T-helper 17 cell (primary cell): ENCODE data around the gene SNRPA. TPM values are rescaled to one million over a fixed set of nuclear protein-coding genes. Genes with fewer than 3 reads are reported as not detected.

Source experiments
- ATAC-seq: fragments of 150-1000 bp; cut with Tn5 transposase; 2 replicates; pipeline ENCODE4 v1.10.0; 2021; ENCODE audit warnings: mild to moderate bottlenecking, moderate library complexity
- DNase-seq, 3 donors: peaks; one replicate each; pipeline versions ENCODE4 v3.0.0 to v3.0.0-alpha.2; 2020 to 2021
- H3K9me3 ChIP-seq: one replicate; pipeline ENCODE4 v1.7.0; 2013; ENCODE audit warnings: low read length, mild to moderate bottlenecking; ENCODE audit not compliant: control insufficient read depth, poor library complexity, severe bottlenecking
- H3K27ac Mint-ChIP-seq: one replicate; pipeline ENCODE4 v1.8.0; 2022; ENCODE audit warnings: mild to moderate bottlenecking, moderate library complexity, mixed read lengths
- H3K27me3 Mint-ChIP-seq: one replicate; pipeline ENCODE4 v1.8.0; 2022; ENCODE audit warnings: mixed read lengths
- H3K36me3 Mint-ChIP-seq: one replicate; pipeline ENCODE4 v1.8.0; 2022; ENCODE audit warnings: low read depth, mixed read lengths
- H3K4me1 Mint-ChIP-seq: one replicate; pipeline ENCODE4 v1.8.0; 2022; ENCODE audit warnings: mild to moderate bottlenecking, mixed read lengths
- H3K4me3 Mint-ChIP-seq: one replicate; pipeline ENCODE4 v1.8.0; 2022; ENCODE audit warnings: mild to moderate bottlenecking, moderate library complexity, mixed read lengths
- total RNA-seq, 4 donors: library from RNA in 2 of 4; stranded (reverse) in 2 of 4; gene quantifications; one replicate each; pipeline ENCODE4 v1.2.3 and lab custom pipeline; 2022 to 2026

The SNRPA gene
- total RNA-seq, 2 donors from 2014 or later, result 67.3 to 81.8 TPM

DNA sequence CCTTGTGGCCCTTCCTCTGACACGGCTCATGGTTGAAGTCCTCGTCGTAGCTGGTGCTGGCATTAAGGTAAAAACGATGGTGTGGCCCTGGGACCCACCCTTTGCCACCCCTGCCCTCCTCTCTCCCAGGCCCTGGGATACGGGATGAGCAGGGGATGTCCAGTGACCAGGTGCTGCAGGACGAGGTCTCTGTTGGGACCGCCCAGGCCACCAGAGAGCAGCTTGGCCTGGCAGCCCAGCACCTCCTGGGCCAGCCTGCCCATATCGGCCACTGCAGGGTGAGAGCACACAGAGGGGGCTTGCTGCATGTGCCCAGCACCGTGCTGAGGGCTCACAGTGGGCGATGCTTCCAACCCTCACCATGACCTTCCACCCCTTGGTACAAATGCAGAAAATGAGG, 7.1 kb upstream of the SNRPA start:
- no peak for ATAC-seq
- Mint-ChIP-seq H3K4me1 (peaks cover 4% of the 10 kb centered on the region), H3K4me3 (no peak overlapping the region), H3K27ac (no peak overlapping the region), H3K36me3 (no peaks in the 10 kb centered on the region), H3K27me3 (no peaks in the 10 kb centered on the region)
- DNase-seq, result no peak
- H3K9me3 ChIP-seq, result no peaks in the 10 kb centered on the region

DNA sequence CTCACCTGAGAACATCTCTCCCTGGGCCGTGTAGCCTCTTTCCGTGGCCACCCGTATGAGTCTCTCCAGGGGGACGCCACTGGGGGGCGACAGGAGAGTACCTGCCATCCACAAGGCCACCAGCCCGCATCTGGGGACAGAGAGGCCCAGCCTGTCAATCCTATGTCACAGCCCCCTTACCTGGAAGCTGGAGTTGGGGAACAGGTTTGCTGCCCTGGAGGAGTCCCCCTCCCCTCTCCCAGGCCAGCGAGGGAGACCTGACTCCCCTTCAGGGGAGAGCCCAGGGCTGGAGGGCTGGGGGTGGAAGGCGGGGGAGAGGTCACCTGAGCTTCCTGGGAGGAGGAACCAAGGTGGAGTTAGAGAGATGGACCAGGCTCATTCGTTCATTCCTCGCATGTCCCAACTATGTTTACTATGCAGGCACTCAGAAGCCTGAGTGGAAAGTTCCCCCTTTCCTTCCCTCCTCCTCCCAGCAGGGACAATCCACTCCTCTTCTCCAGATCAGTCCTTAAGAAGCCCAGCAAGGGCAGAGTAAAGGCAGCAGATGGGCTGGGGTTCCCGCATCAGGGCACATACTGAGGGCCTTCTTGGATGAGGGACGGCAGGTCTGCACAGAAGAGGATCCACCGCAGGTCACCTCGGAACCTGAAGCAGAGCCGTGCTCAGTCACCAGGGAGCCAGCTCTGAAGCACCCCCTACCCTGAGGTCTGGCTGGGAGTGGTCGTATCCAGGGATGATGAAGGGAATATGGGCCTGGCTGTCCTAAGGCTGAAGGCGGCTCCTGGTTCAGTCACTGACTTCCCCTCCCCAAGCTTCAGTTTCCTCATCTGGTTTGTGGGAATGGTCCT, 6.2 kb upstream of the SNRPA start:
- H3K36me3 Mint-ChIP-seq, result no peaks in the 10 kb centered on the region
- H3K27me3 Mint-ChIP-seq, result no peaks in the 10 kb centered on the region
- ATAC-seq (no peak), DNase-seq (no peak)
- H3K4me3 Mint-ChIP-seq, result no peak overlapping the region
- H3K27ac Mint-ChIP-seq, result no peak overlapping the region
- H3K4me1 Mint-ChIP-seq, result peaks cover 9% of the 10 kb centered on the region
- no peaks in the 10 kb centered on the region for H3K9me3 ChIP-seq

DNA sequence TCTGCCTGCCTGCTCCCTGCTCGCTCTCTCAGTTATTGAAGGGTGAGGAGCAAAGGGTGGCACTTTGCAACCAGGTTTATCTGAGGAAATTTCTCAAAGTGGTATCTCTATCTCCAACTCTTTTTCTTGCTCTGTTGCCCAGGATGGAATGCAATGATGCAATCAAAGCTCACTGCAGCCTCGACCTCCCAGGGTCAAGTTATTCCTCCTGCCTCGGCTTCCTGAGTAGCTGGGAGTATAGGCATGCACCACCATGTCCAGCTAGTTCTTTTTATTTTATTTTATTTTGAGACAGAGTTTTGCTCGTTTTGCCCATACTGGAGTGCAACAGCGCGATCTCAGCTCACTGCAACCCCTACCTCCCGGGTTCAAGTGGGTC, 5.6 kb upstream of the SNRPA start:
- DNase-seq (no peak), ATAC-seq (no peak)
- Mint-ChIP-seq H3K27me3 (no peaks in the 10 kb centered on the region), H3K27ac (no peak overlapping the region), H3K4me1 (peaks cover 14% of the 10 kb centered on the region), H3K36me3 (no peaks in the 10 kb centered on the region), H3K4me3 (no peak overlapping the region)
- H3K9me3 ChIP-seq, result no peaks in the 10 kb centered on the region

GRCh38 chr19:40747536-40747935, 3.5 kb upstream of the SNRPA start:
- peak overlapping the region; percentile 47 for H3K27ac Mint-ChIP-seq
- no peak for DNase-seq
- H3K4me3 Mint-ChIP-seq, result no peak overlapping the region

GRCh38 chr19:40750058-40750873, 737 bp upstream of the SNRPA start, which contains the start of gene ACTMAP:
Gene ACTMAP (minus strand): TSS chr19:40750477. CDS start chr19:40749803, 674 bp downstream.
- H3K4me1 Mint-ChIP-seq, result peaks cover 40% of the 10 kb centered on the region

More at GRCh38 chr19:40747536-40747935, 3.5 kb upstream of the SNRPA start:
- no peak for ATAC-seq
- peaks cover 28% of the 10 kb centered on the region for H3K4me1 Mint-ChIP-seq
- H3K27me3 Mint-ChIP-seq, result no peaks in the 10 kb centered on the region
- H3K9me3 ChIP-seq, result no peaks in the 10 kb centered on the region
- peaks cover 3% of the 10 kb centered on the region for H3K36me3 Mint-ChIP-seq

GRCh38 chr19:40752257-40752781, 1.3 kb downstream of the SNRPA start:
- Mint-ChIP-seq H3K36me3 (peaks cover 11% of the 10 kb centered on the region), H3K27me3 (no peaks in the 10 kb centered on the region), H3K4me3 (peak overlapping the region; percentile 99), H3K4me1 (peaks cover 53% of the 10 kb centered on the region), H3K27ac (peak overlapping the region; percentile 99)
- ATAC-seq (no peak), DNase-seq (no peak)
- H3K9me3 ChIP-seq, result no peaks in the 10 kb centered on the region

More at GRCh38 chr19:40750058-40750873, 737 bp upstream of the SNRPA start, which contains the start of gene ACTMAP:
- peak within 1 kb of the TSS; percentile 99 for H3K27ac Mint-ChIP-seq
- DNase-seq (peak; percentile 94 to 99 (median 96)), ATAC-seq (peak; percentile 91)
- no peaks in the 10 kb centered on the region for H3K27me3 Mint-ChIP-seq
- peaks cover 4% of the 10 kb centered on the region for H3K36me3 Mint-ChIP-seq
- H3K9me3 ChIP-seq, result no peaks in the 10 kb centered on the region
- H3K4me3 Mint-ChIP-seq, result peak within 1 kb of the TSS; percentile 99

DNA sequence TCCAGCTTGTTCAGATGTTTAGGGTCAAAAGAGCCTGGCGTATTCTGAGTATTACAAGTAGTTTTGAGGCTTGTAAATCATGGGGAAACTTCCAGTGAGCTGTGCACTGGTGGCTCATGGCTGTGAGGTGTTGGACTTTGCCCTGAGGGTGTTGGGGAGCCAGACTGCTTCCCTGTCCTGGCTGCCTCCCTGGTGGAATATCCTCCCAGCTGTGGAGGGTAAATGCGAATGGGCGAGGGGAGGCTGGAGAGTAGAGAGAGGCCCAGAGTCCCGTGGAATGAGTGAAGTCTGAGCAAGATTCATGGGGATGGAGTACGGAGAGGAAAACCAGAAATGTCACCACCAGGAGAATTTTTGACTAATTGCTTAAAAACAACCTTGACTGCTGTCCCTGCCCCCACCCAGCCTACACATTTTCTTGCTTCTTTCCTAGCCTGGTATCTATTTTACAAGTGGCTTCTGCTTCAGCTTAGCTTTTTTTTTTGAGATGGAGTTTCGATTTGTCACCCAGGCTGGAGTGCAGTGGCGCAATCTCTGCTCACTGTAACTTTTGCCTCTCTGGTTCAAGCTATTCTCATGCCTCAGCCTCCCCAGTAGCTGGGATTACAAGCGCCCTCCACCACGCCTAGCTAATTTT, 3.7 kb downstream of the SNRPA start:
- Mint-ChIP-seq H3K27ac (peak overlapping the region; percentile 86), H3K4me3 (peak overlapping the region; percentile 84), H3K27me3 (no peaks in the 10 kb centered on the region), H3K4me1 (peaks cover 50% of the 10 kb centered on the region), H3K36me3 (peaks cover 12% of the 10 kb centered on the region)
- H3K9me3 ChIP-seq, result no peaks in the 10 kb centered on the region
- no peak for DNase-seq
- no peak for ATAC-seq

DNA sequence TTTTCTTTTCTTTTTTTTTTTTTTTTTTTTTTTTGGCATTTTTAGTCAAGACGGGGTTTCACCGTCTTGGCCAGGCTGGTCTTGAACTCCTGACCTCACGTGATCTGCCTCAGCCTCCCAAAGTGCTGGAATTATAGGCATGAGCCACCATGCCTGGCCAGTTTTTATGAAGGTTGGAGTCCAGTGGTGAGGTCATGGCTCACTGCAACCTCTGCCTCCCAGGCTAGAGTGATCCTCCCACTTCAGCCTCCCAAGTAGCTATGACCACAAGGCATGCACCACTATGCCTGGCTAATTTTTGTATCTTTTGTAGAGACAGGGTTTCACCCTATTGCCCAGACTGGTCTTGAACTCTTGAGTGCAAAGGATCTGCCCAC, 4.2 kb downstream of the SNRPA start:
- ATAC-seq (no peak), DNase-seq (no peak)
- no peaks in the 10 kb centered on the region for H3K9me3 ChIP-seq
- H3K4me1 Mint-ChIP-seq, result peaks cover 48% of the 10 kb centered on the region
- H3K36me3 Mint-ChIP-seq, result peaks cover 13% of the 10 kb centered on the region
- H3K4me3 Mint-ChIP-seq, result peak overlapping the region; percentile 84
- peak overlapping the region; percentile 83 for H3K27ac Mint-ChIP-seq
- H3K27me3 Mint-ChIP-seq, result no peaks in the 10 kb centered on the region

DNA sequence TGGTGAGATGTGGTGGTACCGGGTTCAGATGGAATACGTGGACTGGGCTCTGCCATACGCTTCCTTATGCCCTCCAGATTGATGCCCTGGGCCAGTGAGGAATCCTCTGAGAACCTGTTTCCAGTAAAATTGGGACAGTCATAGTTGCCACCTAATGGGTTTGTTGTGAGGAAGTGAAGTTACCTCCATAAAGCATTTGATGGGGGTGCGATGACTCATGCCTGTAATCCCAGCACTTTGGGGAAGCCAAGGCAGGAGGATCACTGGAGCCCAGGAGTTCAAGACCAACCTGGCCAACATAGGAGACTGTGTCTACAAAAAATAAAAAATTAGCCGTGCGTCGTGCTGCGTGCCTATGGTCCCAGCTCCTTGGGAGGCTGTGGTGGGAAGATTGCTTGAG, 4.8 kb downstream of the SNRPA start:
- H3K4me1 Mint-ChIP-seq, result peaks cover 50% of the 10 kb centered on the region
- peak overlapping the region; percentile 83 for H3K27ac Mint-ChIP-seq
- peak overlapping the region; percentile 84 for H3K4me3 Mint-ChIP-seq
- ATAC-seq (no peak), DNase-seq (no peak)
- no peaks in the 10 kb centered on the region for H3K9me3 ChIP-seq
- peaks cover 13% of the 10 kb centered on the region for H3K36me3 Mint-ChIP-seq
- H3K27me3 Mint-ChIP-seq, result no peaks in the 10 kb centered on the region

GRCh38 chr19:40756502-40757110, 5.6 kb downstream of the SNRPA start:
- no peak for DNase-seq

DNA sequence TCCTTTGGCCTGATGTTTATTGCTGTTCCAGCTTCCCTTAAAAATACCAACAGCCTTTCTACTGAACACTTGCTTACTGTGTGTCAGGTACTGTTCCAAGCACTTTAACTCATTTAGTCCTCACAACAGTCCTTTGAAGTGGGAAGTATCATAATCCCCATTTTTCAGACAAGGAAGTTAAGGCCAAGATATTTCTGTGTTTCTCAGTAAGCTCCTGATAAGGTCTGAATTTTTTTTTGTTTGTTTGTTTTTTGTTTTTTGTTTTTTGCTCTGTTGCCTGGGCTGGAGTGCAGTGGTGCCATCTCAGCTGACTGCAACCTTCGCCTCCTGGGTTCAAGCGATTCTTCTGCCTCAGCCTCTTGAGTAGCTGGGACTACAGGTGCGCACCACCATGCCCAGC, 7.5 kb downstream of the SNRPA start:
- Mint-ChIP-seq H3K4me3 (no peak overlapping the region), H3K36me3 (peaks cover 11% of the 10 kb centered on the region), H3K4me1 (peaks cover 37% of the 10 kb centered on the region), H3K27me3 (no peaks in the 10 kb centered on the region), H3K27ac (peak overlapping the region; percentile 39)
- H3K9me3 ChIP-seq, result no peaks in the 10 kb centered on the region
- ATAC-seq (no peak), DNase-seq (no peak)

More at GRCh38 chr19:40756502-40757110, 5.6 kb downstream of the SNRPA start:
- Mint-ChIP-seq H3K27ac (peak overlapping the region; percentile 83), H3K36me3 (peaks cover 11% of the 10 kb centered on the region), H3K4me3 (peak overlapping the region; percentile 84), H3K4me1 (peaks cover 43% of the 10 kb centered on the region), H3K27me3 (no peaks in the 10 kb centered on the region)
- no peaks in the 10 kb centered on the region for H3K9me3 ChIP-seq
- peak; percentile 28 for ATAC-seq

DNA sequence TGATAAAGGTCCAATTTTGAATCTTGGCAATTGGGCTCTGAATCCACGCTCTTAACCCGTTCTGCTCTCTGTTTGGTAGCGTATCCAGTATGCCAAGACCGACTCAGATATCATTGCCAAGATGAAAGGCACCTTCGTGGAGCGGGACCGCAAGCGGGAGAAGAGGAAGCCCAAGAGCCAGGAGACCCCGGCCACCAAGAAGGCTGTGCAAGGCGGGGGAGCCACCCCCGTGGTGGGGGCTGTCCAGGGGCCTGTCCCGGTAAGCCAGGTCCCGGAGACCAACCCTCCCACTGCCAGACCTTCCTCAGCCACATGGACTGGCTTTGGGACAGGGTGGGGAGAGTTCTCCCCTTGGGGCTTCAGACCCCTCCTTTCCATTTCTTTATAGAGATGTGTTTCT, 8.3 kb downstream of the SNRPA start:
- H3K4me1 Mint-ChIP-seq, result peaks cover 43% of the 10 kb centered on the region
- H3K9me3 ChIP-seq, result no peaks in the 10 kb centered on the region
- DNase-seq (no peak), ATAC-seq (no peak)
- H3K4me3 Mint-ChIP-seq, result no peak overlapping the region
- H3K27me3 Mint-ChIP-seq, result no peaks in the 10 kb centered on the region
- H3K27ac Mint-ChIP-seq, result no peak overlapping the region
- peaks cover 17% of the 10 kb centered on the region for H3K36me3 Mint-ChIP-seq
